T-helper 1 cell treated with Interleukin-12 subunit alpha and Interleukin-12 subunit beta and Interleukin-4 antibody, amounts not matched to agents 30 μg/mL and 1 μg/mL, for 36 hours (primary cell): ENCODE data around the gene MUC6.
A peak's percentile ranks its signal among the peaks of the same experiment; 100 is the strongest.
"Not testable (repeated sequence)": the region's sequence is repeated elsewhere in the genome, so short reads cannot be mapped to it uniquely, and the experiment has no call there.

Experiments used
- H3K27ac Mint-ChIP-seq: one replicate; pipeline ENCODE4 v1.8.0; 2021; ENCODE audit warnings: mild to moderate bottlenecking, mixed read lengths
- H3K27me3 Mint-ChIP-seq: one replicate; pipeline ENCODE4 v1.8.0; 2021; ENCODE audit warnings: low read depth, mixed read lengths
- H3K36me3 Mint-ChIP-seq: one replicate; pipeline ENCODE4 v1.8.0; 2021; ENCODE audit warnings: low read depth, mixed read lengths
- H3K4me1 Mint-ChIP-seq: one replicate; pipeline ENCODE4 v1.8.0; 2021; ENCODE audit warnings: low read depth, mixed read lengths
- H3K4me3 Mint-ChIP-seq: one replicate; pipeline ENCODE4 v1.8.0; 2021; ENCODE audit warnings: mild to moderate bottlenecking, moderate library complexity, mixed read lengths
- H3K9me3 Mint-ChIP-seq: one replicate; pipeline ENCODE4 v1.8.0; 2021; ENCODE audit warnings: mixed read lengths

Gene MUC6

DNA sequence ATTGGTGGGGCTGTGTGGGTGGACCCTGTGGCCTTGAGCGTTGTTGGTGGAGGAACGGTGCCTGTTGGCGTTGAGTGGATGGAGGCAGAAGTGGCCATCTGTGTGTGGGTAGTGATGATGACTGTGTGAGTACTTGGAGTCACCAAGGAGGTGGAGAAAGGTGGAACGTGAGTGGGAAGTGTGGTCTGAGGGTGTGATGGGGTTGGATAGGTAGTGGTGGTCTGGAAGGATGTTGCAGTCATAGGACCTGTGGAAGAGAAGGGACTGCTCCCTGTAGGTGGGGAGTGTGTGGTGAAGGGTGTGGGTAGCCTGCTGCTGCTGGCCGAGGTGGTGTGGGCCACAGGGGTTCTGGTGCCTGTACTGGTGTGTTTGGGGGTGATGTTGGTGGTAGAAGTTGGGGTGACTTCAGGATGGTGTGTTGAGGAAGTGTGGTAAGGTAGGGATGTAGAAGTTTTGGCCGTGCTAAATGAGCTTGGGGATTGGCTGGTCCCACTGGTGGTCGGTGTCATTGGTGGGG is 19.9 kb downstream of the MUC6 start:
- Mint-ChIP-seq H3K4me1 (peaks cover 16% of the 10 kb centered on the region), H3K27ac (peak overlapping the region; percentile 6), H3K9me3 (peaks cover 20% of the 10 kb centered on the region)
- H3K4me3 Mint-ChIP-seq, H3K36me3 Mint-ChIP-seq, H3K27me3 Mint-ChIP-seq: not testable (repeated sequence)

- H3K4me1 Mint-ChIP-seq: peaks cover 16% of the 10 kb centered on the region
- no peak overlapping the region for H3K4me3 Mint-ChIP-seq
- peaks cover 4% of the 10 kb centered on the region for H3K36me3 Mint-ChIP-seq
- no peak overlapping the region for H3K27ac Mint-ChIP-seq
- peaks cover 20% of the 10 kb centered on the region for H3K9me3 Mint-ChIP-seq
- H3K27me3 Mint-ChIP-seq: no peaks in the 10 kb centered on the region
Measured at GRCh38 chr11:1015826-1016545, 20.5 kb downstream of the MUC6 start.

- Mint-ChIP-seq H3K36me3 (peaks cover 11% of the 10 kb centered on the region), H3K27ac (no peak overlapping the region), H3K27me3 (no peaks in the 10 kb centered on the region), H3K9me3 (peaks cover 20% of the 10 kb centered on the region), H3K4me1 (peaks cover 16% of the 10 kb centered on the region), H3K4me3 (no peak overlapping the region)
Measured at GRCh38 chr11:1015064-1015463, 21.5 kb downstream of the MUC6 start.

GRCh38 chr11:1014276-1014675 is 22.2 kb downstream of the MUC6 start:
- H3K4me1 Mint-ChIP-seq: peaks cover 16% of the 10 kb centered on the region
- H3K27me3 Mint-ChIP-seq: no peaks in the 10 kb centered on the region
- peaks cover 20% of the 10 kb centered on the region for H3K9me3 Mint-ChIP-seq
- peaks cover 16% of the 10 kb centered on the region for H3K36me3 Mint-ChIP-seq
- no peak overlapping the region for H3K27ac Mint-ChIP-seq
- no peak overlapping the region for H3K4me3 Mint-ChIP-seq

- Mint-ChIP-seq H3K27me3 (no peaks in the 10 kb centered on the region), H3K4me1 (peaks cover 16% of the 10 kb centered on the region), H3K4me3 (no peak overlapping the region), H3K27ac (no peak overlapping the region), H3K9me3 (peaks cover 20% of the 10 kb centered on the region), H3K36me3 (peaks cover 16% of the 10 kb centered on the region)
Measured at GRCh38 chr11:1013631-1013935, 22.9 kb downstream of the MUC6 start.

DNA sequence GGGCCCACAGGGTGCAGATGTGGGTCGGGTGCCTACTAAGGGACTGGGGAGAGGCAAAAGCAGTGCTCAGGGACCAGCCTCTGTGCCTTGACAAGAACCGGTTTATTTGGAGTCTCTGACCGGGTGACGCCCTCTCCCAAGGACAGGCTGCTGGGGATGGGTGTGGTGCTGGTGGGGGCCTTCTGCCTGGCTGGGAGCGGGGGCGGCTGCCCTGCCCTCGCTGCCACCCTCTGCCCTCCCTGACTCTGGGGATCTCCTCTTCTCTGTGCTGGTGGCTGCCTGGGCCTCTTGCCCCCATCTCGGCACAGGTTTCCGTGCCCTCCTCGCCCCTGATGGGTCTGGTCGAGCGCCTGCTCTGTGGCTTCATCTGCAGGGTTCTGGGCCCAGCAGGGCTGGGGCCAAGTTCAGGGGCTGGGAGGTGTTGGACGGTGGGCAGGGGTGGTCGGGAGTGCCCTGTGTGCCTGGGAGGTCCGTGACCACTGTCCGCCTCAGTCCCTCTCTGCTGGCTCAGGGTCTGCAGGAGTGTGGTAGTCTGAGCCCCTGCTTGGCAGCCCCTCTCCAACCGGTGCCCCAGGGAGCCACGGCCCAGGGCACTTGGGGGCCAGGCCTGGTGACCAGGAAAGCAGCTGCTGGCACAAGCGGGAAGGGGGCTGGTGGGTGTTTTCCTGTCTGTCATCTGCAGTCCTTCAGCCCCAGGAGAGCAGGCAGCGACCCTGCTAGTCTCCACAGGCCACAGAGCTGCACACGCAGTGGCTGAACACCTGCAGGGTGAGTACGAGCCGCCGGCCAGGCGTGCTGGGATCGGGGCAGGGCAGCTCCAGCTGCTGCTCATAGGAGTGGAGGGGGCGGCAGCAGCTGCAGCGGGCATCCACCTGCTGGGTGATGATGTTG is 23.5 kb downstream of the MUC6 start:
- Mint-ChIP-seq H3K27ac (no peak overlapping the region), H3K4me3 (no peak overlapping the region), H3K27me3 (no peaks in the 10 kb centered on the region), H3K4me1 (peaks cover 13% of the 10 kb centered on the region), H3K9me3 (peaks cover 17% of the 10 kb centered on the region), H3K36me3 (peaks cover 15% of the 10 kb centered on the region)

DNA sequence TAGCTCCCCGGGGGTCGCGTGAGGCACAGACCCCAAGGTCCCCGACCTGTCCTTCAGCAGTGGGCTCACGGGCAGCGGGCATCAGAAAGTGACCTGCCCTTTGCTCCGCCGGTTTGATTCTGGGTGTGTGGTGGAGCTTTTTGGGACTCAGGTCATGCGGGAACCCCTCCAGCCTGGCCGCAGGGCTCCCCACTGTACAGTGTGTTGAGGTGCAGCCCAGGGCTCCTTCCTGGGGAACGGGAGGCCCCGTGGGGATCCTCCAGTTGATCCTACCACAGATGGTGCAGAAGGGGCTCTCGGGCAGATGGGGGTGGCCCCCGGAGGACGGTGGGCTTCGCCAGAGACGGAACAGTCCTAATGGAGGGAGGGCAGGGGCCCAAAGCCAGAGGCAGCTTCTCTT is 24.2 kb downstream of the MUC6 start:
- Mint-ChIP-seq H3K36me3 (peaks cover 12% of the 10 kb centered on the region), H3K27ac (no peak overlapping the region), H3K4me3 (no peak overlapping the region), H3K27me3 (no peaks in the 10 kb centered on the region), H3K4me1 (peaks cover 9% of the 10 kb centered on the region), H3K9me3 (peaks cover 10% of the 10 kb centered on the region)

DNA sequence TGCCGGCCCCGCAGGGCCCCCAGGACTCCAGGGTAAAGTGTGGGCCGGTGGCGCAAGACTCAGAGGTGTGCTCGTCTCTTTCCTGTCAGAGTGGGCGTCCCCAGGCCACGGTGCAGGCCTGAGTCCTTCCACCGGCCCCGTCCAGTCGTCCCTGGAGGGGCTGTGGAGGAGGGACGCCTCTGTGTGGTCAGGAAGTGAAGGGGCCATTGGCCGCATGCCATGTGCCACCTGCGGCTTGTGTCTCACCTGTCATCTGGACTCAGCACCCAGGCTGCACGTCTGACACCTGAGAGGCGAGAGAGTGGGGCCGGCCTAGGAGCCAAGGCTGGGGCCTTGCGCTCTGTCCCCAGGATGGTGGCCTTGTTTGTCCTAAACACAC is 25.2 kb downstream of the MUC6 start:
- peaks cover 15% of the 10 kb centered on the region for H3K36me3 Mint-ChIP-seq
- H3K27ac Mint-ChIP-seq: no peak overlapping the region
- no peak overlapping the region for H3K4me3 Mint-ChIP-seq
- H3K27me3 Mint-ChIP-seq: no peaks in the 10 kb centered on the region
- H3K4me1 Mint-ChIP-seq: no peaks in the 10 kb centered on the region
- H3K9me3 Mint-ChIP-seq: peaks cover under 1% of the 10 kb centered on the region

DNA sequence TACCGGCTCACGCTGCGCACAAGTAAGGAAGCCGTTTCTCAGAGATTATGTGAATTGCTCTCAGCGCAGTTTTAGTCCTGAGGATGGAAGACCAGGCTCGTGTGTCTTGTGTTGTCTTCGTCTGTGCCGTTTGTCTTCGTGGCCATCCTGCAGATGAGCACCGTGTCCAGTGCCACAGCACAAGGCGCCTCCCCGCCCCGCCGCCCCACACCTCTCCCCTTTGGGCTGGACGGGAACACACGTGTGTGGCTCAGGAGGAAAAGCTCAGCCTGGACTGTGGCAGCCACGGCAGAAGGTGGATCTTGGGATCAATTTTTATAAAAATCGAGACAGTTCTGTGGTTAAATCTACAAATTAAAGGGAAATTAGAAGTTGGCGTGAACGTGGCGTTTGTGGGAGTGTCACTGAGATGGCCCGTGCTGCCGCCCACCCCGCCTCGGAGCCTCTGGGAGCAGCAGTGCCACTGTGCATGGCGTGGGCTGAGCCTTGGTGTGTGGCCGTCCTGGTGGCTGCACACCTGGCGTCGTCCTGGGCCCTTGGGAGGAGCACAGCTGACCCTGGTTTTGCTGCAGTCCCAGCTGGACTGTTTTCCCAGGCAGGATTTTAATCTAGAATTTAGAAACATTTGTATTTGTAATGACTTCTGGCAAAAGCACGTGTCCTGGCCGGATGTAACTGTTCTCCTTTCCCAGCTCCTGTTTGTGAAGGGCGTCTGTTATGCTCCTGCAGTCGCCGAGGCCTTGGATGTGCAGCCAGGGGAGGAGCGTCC is 25.8 kb downstream of the MUC6 start:
- H3K27ac Mint-ChIP-seq: no peak overlapping the region
- H3K4me3 Mint-ChIP-seq: no peak overlapping the region
- no peaks in the 10 kb centered on the region for H3K9me3 Mint-ChIP-seq
- H3K36me3 Mint-ChIP-seq: peaks cover 15% of the 10 kb centered on the region
- no peaks in the 10 kb centered on the region for H3K4me1 Mint-ChIP-seq
- H3K27me3 Mint-ChIP-seq: no peaks in the 10 kb centered on the region

DNA sequence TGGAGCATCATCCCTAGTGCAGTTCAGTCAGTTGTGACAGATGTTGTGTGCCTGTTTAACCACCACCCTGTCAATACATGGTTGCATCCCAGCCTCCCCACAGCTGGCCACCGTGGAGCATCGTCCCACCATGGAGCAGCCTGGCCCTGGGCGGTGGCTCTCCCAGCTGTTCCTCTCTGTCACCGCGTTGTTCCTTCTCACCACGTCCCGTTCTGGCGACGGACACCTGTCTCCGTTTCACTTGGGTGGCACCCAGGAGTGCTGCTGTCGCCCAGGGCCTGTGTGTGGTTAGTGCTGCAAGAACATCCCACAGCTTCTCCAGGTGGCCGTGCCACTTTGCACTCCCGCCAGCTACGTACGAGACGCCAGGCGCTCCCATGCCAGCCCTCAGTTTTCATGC is 26.5 kb downstream of the MUC6 start:
- Mint-ChIP-seq H3K4me3 (no peak overlapping the region), H3K27ac (no peak overlapping the region), H3K36me3 (peaks cover 18% of the 10 kb centered on the region), H3K9me3 (no peaks in the 10 kb centered on the region), H3K27me3 (no peaks in the 10 kb centered on the region), H3K4me1 (no peaks in the 10 kb centered on the region)

DNA sequence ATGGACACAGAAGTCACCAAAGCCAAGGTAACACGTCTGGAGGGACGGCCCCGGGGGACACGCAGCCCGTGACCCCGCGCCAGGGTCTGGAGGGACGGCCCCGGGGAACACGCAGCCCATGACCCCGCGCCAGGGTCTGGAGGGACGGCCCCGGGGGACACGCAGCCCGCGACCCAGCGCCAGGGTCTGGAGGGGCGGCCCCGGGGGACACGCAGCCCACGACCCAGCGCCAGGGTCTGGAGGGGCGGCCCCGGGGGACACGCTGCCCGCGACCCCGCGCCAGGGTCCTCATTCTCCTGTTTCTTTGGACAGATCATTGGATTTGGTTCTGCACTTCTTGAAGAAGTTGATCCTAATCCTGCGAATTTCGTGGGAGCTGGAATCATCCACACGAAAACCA is 27.1 kb downstream of the MUC6 start:
- Mint-ChIP-seq H3K36me3 (peaks cover 18% of the 10 kb centered on the region), H3K4me3 (no peak overlapping the region), H3K27me3 (no peaks in the 10 kb centered on the region), H3K9me3 (no peaks in the 10 kb centered on the region), H3K4me1 (no peaks in the 10 kb centered on the region), H3K27ac (no peak overlapping the region)

DNA sequence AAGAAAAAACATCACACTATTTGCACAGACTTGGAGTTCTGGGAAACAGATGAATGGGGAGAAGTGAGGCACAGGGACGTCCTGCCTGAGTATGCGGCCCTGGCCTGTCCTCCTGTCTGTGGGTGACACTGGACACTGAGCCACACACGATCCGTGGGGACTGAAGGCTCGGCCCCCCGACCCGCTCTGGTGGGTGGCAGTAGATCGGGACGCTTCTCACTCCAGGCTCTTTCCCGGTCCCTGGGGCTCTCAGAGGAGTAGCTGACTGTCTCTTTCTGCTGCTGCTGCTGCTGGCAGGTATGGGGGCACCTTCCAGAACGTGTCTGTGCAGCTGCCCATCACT is 27.7 kb downstream of the MUC6 start:
- Mint-ChIP-seq H3K9me3 (no peaks in the 10 kb centered on the region), H3K27me3 (no peaks in the 10 kb centered on the region), H3K4me1 (no peaks in the 10 kb centered on the region), H3K4me3 (no peak overlapping the region), H3K27ac (no peak overlapping the region), H3K36me3 (peaks cover 18% of the 10 kb centered on the region)

DNA sequence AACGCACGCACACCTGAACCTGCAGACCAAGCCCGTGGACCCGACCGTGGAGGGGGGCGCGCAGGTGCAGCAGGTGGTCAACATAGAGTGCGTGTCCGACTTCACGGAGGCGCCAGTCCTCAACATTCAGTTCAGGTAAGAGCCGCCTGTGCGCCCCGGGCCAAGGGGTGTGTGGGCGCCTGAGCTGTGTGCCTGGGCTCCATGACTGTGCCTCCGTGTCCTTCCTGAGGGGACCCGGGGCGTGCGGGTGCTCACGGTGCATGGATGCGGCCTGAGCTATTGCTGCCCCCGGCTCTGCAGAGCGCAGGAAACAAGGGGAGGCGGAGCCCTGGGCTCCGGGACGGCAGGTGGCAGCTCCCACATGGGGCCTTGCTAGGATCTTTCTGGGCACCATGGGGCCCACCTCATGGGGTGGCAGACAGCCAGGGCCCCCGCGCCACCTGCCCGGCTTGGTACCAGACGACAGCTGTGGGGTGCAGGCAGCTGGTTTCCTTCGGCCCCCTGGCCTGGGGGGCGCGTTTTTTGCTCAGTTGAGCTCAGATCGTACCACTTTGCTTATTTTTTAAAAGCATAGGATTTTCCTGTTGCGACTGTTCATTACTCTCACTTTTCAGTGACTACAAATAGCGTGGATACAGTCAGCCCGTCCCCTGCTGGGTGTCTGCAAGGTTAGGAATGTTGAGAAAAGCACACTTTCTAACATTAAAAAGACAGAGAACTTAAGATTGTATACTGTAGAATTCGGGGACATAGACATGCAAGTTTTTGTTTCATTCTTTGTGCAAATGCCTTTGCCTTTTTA is 28.3 kb downstream of the MUC6 start:
- peaks cover 18% of the 10 kb centered on the region for H3K36me3 Mint-ChIP-seq
- no peak overlapping the region for H3K27ac Mint-ChIP-seq
- H3K27me3 Mint-ChIP-seq: no peaks in the 10 kb centered on the region
- H3K4me1 Mint-ChIP-seq: no peaks in the 10 kb centered on the region
- H3K9me3 Mint-ChIP-seq: no peaks in the 10 kb centered on the region
- H3K4me3 Mint-ChIP-seq: no peak overlapping the region

- Mint-ChIP-seq H3K9me3 (no peaks in the 10 kb centered on the region), H3K27ac (no peak overlapping the region), H3K4me3 (no peak overlapping the region), H3K4me1 (no peaks in the 10 kb centered on the region), H3K27me3 (no peaks in the 10 kb centered on the region), H3K36me3 (peaks cover 19% of the 10 kb centered on the region)
Measured at GRCh38 chr11:1007279-1007678, 29.2 kb downstream of the MUC6 start.
